ENCODE data around the gene HDAC7. TPM values are rescaled to one million over a fixed set of nuclear protein-coding genes. Genes with fewer than 3 reads are reported as not detected.

The HDAC7 gene
- total RNA-seq, 1 experiment from 2014 or later = 37.1 TPM

DNA sequence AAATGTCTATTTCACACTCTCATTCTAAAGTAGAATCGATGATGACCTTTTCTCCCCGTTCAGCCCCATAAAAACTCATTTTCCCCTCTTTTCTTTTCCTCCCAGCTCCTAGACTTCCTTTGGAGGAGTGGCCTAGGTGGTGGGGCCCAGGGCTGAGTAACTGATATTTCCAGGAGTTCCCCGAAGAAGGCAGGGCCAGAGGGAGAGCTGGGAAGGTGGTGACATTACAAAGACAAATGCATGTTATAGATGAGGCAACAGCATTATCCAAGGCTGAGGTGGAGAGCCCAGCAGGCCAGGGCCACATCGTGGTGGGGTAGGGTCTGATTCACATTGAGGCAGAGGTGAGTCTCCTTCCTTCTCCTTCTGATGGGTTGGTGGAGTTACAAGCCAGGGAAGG, 22.2 kb upstream of the HDAC7 start:
- Histone ChIP-seq H3K27me3 (peaks cover 15% of the 10 kb centered on the region; the same call in 1 of the 2 replicates), H3K4me3 (no peak overlapping the region), H3K27ac (no peak overlapping the region), H3K36me3 (no peaks in the 10 kb centered on the region), H3K9me3 (replicated peaks) (no peaks in the 10 kb centered on the region), H3K4me1 (peaks cover 17% of the 10 kb centered on the region)
- DNase-seq = no peak

DNA sequence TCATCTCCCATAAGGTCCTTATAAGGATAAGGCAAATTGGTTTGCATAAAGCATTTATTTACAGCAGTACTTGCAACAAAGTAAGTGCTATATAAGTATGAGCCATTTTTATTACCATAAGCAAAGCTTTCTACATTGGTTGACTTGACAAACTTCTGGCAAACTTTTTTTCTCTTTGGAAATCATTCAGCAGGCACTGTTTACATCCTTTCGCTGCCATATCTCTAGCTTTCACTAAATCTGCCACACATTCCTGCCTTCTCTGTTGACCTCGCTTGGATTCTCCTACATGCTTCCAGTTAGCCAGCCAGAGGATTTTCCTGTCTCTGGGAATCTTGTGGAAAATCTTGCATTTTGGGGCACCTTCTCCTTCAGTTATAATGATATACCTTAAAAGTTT, 21.8 kb upstream of the HDAC7 start:
- no peaks in the 10 kb centered on the region for H3K9me3 ChIP-seq (replicated peaks)
- no peaks in the 10 kb centered on the region for H3K36me3 ChIP-seq
- DNase-seq = no peak
- peaks cover 17% of the 10 kb centered on the region for H3K4me1 ChIP-seq
- peaks cover 15% of the 10 kb centered on the region; the same call in 1 of the 2 replicates for H3K27me3 ChIP-seq
- no peak overlapping the region for H3K4me3 ChIP-seq
- no peak overlapping the region for H3K27ac ChIP-seq

DNA sequence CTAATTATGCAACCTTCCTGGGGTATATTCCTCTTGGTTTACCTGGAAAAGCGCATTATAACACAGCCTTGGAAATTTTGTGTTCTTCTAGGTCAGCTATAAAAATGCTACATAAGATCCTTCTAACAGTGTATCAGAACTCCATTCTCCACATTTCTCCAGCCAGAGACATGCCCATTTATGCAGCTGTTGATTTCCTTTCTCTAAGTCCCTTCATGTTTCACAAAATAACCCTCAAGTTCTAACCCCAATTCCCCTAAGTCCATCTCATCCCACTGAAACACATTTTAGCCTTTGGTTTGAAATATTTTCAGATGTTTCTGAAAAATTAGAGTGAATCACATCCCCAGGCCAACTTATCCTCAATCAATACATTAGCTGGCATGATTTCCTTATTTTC, 20.9 kb upstream of the HDAC7 start:
- Histone ChIP-seq H3K36me3 (no peaks in the 10 kb centered on the region), H3K27me3 (peaks cover 15% of the 10 kb centered on the region; the same call in 1 of the 2 replicates), H3K27ac (no peak overlapping the region), H3K4me1 (peaks cover 20% of the 10 kb centered on the region), H3K9me3 (replicated peaks) (no peaks in the 10 kb centered on the region), H3K4me3 (no peak overlapping the region)
- DNase-seq = no peak

DNA sequence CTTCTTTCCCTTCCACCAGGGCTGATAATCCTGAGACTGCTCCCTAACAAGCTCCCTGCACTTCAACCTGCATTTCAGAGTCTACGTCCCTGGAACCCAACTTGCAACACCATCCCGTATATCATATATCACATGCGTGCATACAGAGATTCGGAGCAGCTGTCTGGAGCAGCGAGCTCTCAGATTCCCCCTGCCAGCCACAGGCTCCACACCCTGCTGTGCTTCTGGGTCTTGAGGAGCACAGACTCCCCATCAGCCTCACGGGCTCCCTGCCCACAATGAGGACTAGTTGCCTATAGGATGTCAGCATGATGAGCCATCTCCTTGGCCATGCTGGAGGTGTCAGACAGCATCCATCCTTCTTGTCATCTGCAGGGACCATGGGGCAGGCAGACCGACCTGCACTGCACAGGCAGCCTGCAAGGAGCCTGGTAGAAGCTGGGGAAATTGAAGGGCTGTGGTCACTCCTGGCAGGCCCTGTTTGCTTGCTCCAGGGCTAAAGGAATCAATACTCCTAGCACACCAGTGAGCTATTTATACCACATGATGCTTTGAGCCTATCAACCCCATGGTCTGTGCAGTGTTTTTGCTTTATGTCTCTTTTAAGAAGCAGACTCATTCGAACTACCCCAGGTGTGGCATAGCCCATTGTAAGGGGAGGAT, 19.6 kb upstream of the HDAC7 start:
- no peak overlapping the region for H3K27ac ChIP-seq
- no peak overlapping the region for H3K4me3 ChIP-seq
- DNase-seq = peak; percentile 66 to 72
- peaks cover 20% of the 10 kb centered on the region for H3K4me1 ChIP-seq
- H3K36me3 ChIP-seq = no peaks in the 10 kb centered on the region
- no peaks in the 10 kb centered on the region for H3K9me3 ChIP-seq (replicated peaks)
- peaks cover 8% of the 10 kb centered on the region; the same call in 1 of the 2 replicates for H3K27me3 ChIP-seq

DNA sequence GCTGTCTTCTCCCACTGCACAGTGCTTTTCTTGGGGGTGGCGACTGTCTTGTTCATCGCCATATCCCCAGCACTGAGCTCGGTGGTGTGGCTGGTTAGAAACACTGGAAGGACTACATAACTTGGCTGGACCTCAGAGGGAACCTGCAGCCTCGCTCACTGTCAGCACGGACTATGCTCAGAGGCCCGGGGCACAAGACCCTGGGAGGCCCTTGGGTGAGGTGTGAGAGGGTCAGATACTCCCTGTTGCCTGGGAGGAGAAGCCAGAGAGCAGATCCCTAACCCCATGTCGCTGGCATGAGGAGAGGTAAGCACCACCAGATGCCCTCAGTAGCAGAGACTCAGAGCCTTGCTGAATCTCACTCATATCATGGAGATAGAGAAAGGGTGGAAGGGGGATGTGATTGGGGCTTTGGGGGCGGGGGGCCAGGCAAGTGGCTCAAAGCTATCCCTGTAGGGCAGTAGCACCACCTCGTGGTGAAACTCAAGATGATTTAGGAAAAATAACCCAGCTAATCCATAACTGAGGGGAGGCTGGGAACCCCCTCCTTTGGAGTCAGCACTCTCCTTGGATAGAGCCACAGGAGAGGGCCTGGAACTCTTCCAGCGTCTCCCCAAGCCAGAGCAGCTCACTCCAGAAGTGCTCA, 18.7 kb upstream of the HDAC7 start:
- no peak overlapping the region for H3K27ac ChIP-seq
- DNase-seq = peak; percentile 55 to 79
- H3K4me1 ChIP-seq = peaks cover 26% of the 10 kb centered on the region
- H3K36me3 ChIP-seq = no peaks in the 10 kb centered on the region
- no peak overlapping the region for H3K4me3 ChIP-seq
- peaks cover 7% of the 10 kb centered on the region; the same call in 1 of the 2 replicates for H3K27me3 ChIP-seq
- H3K9me3 ChIP-seq (replicated peaks) = no peaks in the 10 kb centered on the region

DNA sequence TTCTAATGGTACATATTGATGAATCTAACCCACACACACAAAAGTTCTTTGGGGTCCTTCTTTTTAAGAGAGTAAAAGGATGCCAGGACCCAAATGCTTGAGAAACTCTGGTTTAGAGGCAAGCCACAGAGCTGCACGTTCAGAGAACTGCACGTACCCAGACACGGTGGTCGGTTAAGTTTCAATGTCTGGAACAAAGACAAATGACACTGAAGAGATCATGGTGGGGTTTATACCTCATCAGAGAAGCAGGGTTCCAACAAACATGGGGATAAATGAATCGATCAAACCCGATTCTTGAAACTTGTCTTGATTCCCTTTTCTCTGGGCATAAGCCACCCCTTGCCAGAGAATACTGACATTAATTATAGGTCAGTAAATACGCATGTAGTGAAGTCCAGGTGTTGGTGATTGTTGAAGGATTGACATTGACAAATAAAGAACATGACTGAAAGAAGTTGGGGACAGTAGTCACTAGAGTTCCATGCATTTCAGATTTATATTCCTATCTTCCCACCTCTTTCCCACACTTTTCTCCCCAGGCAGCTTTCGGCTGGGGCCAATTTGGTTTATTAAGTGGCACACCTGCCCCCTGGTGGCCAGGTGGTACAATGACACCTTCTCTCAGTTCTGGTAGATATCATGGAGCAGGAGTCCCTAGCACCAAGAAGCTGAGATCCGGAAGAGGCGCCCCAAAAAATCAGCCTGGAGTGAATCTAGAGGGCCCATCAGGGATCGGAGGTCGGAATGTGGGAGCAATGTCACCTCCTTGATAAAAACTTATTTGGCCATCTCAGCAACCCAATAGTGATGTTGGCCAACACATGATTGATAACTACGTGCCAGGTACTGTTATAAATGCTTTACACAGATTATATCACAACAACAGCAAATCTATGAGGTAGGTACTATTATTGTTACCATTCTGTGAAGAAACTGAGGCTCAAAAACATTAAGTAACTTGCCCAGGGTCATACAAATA, 17.8 kb upstream of the HDAC7 start:
- Histone ChIP-seq H3K9me3 (replicated peaks) (no peaks in the 10 kb centered on the region), H3K36me3 (no peaks in the 10 kb centered on the region), H3K27ac (no peak overlapping the region), H3K4me1 (peaks cover 33% of the 10 kb centered on the region), H3K4me3 (no peak overlapping the region), H3K27me3 (peaks cover 7% of the 10 kb centered on the region; the same call in 1 of the 2 replicates)
- DNase-seq = peak; percentile 66 to 92

DNA sequence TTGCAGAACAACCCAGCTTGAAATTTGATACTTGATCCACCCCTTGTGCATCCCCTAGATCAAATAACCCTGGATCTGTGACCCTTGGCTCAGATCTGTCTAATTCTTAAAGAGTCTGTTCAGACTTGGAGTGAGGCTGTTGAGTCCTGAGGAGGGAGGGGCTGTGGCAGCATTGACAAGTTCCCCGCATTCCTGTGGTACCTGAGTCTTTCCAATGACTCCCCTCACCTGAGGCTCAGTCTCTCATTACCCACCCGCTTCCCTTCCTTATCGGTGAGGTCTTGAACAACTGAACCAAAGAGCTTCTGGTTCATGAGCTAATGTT, 16.1 kb upstream of the HDAC7 start:
- H3K27ac ChIP-seq = no peak overlapping the region
- peaks cover 45% of the 10 kb centered on the region for H3K4me1 ChIP-seq
- DNase-seq = peak in 1 of 2 experiments; percentile 33
- H3K27me3 ChIP-seq = no peaks in the 10 kb centered on the region
- H3K36me3 ChIP-seq = no peaks in the 10 kb centered on the region
- H3K9me3 ChIP-seq (replicated peaks) = no peaks in the 10 kb centered on the region
- no peak overlapping the region for H3K4me3 ChIP-seq

DNA sequence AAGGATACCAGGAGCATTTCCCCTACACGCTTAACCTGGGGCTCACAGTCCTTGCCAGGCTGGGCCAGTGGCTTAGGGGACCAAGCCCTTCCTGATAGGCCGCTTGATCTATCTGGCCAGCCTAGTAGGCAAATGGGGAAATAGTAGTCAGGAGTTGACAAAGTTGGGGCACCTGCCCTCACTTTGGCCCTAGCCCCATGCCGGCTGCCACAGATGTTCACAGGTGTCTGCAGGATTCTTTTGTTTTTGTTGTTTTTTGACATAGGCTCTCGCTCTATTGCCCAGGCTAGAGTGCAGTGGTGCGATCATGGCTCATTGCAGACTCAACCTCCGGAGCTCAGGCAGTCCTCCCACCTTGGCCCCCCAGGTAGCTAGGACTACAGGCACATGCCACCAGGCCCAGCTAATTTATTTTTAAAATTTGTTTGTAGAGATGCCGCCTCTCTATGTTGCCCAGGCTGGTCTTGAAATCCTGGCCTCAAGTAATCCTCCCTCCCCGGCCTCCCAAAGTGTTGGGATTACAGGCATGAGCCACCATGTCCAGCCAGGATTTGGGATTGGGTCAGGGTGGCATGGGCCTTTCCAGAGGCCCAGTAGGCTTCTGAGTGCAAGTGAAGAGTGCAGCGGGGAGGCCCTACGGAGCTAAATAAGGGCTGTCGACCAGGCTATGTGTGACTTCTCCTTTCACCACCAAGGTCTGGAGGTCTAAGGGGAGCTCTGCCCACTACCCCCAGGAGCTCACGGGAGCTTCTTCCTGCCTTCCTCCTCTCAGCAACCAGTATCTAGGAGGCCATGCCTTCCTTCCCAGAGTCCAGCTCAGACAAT, 15.5 kb upstream of the HDAC7 start:
- Histone ChIP-seq H3K27ac (no peak overlapping the region), H3K4me1 (peaks cover 47% of the 10 kb centered on the region), H3K27me3 (no peaks in the 10 kb centered on the region), H3K36me3 (no peaks in the 10 kb centered on the region), H3K9me3 (replicated peaks) (no peaks in the 10 kb centered on the region), H3K4me3 (no peak overlapping the region)
- no peak for DNase-seq

DNA sequence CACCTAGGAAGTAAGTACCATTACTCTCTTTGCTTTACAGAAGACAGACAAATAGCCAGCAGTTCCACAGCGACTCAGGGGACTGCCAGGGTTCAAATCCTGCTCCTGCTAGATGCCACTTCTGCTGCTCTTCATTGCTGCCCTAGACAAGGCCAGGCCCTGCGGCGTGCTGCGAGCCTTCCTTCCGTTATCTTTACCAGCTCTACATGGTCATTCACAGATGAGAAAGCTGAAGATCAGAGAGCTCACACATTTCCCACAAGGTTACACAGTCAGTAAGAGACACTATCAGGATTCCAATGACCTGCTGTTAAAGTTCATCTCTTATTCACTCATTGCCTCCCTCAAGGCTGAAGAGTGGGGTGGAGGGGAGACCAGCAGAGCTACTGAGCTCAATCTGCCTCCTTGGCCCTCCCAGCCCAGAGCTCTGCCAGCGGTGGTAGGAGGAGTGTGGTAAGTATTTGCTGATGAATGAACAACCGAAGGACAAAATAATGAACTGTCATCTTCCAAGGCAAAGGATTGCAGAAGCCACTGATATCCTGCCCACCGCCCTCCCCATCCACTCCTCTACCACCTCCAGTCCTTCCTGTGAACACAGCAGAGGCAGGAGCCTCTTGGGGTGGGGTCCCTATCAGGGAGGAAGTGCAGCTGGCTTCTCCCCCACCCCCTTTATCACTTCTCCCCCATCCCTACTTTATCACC, 14.6 kb upstream of the HDAC7 start:
- DNase-seq = no peak
- peaks cover 50% of the 10 kb centered on the region for H3K4me1 ChIP-seq
- H3K36me3 ChIP-seq = no peaks in the 10 kb centered on the region
- no peaks in the 10 kb centered on the region for H3K27me3 ChIP-seq
- no peaks in the 10 kb centered on the region for H3K9me3 ChIP-seq (replicated peaks)
- no peak overlapping the region for H3K27ac ChIP-seq
- H3K4me3 ChIP-seq = no peak overlapping the region

DNA sequence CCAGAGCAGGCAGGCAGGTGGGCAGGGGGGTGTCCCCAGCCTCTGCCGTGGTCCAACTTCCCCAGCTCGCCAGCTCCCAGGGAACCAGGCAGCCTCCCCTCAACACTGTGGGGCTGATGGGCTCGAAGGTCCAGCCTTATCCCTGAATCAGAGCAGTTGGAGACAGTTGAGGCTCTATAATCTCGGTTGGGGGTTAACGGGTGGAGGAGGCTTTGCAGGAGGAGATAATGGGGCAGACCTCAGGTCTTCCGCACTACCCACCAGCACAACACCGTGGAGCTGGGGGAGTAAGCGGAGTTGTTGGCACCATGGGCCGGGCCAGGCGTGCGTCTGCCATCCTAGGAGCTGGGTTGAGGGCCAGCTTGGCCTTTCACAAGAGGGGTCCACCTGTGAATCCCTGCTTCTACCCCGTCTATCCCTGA, 13.9 kb upstream of the HDAC7 start:
- no peaks in the 10 kb centered on the region for H3K27me3 ChIP-seq
- no peaks in the 10 kb centered on the region for H3K9me3 ChIP-seq (replicated peaks)
- H3K4me1 ChIP-seq = peaks cover 48% of the 10 kb centered on the region
- H3K36me3 ChIP-seq = no peaks in the 10 kb centered on the region
- peak overlapping the region; percentile 47 for H3K4me3 ChIP-seq
- peak in 1 of 2 experiments; percentile 26 for DNase-seq
- H3K27ac ChIP-seq = peak overlapping the region; percentile 90

DNA sequence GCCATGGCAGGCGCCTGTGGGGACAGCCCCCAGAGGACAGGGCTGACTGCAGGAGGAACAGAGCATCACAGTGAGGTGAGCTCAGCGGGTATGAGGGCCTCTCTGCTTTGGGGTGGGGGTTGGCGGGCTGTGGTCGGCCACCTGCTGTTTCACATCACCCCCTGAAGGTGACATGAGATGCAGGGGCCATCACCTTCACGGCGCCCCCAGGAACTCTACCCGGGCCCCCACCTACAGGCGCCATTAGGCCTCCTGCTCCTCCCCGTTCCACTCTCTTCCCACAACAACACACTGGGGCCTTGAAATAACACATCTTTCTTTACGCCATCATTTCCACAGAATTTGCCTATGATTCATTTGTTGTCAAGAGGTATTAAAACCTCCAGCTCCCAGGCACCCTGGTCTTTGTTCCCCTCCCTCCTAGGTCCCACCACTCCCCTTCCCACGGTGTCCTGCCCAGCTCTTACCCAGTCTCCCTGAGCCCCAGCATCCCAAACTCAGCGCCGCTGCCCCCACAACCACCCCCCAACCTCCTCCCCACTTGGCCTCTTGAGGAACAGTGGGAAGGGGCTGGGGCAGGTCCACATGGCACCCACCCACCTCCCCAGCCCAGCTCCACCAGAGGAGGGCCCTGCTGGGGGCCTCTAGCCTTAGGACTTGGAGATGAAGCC, 12.7 kb upstream of the HDAC7 start:
- DNase-seq = peak; percentile 63 to 69
- no peaks in the 10 kb centered on the region for H3K27me3 ChIP-seq
- no peaks in the 10 kb centered on the region for H3K36me3 ChIP-seq
- peak overlapping the region; percentile 47 for H3K4me3 ChIP-seq
- peaks cover 50% of the 10 kb centered on the region for H3K4me1 ChIP-seq
- peak overlapping the region; percentile 90 for H3K27ac ChIP-seq
- H3K9me3 ChIP-seq (replicated peaks) = no peaks in the 10 kb centered on the region

DNA sequence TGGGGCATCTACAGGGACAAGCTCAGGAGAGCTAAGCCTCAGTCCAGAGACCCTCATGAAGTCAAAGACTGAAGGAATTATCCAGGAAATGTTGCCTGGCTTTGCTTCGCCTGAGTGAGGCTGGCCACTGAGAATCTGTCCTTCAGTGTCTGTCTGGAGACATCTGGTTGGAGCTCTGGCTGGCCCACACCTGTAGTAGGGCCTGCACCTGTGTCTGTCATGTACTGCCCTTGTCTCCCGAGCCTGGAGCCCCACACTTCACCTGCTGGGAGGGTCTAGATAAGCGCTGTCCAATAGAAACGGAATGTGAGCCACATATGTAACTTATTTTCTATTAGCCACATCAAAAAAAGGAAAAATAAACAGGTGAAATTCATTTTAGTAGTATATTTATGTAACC, 9.9 kb upstream of the HDAC7 start:
- H3K27ac ChIP-seq = peak overlapping the region; percentile 69
- no peaks in the 10 kb centered on the region for H3K9me3 ChIP-seq (replicated peaks)
- peaks cover 47% of the 10 kb centered on the region for H3K4me1 ChIP-seq
- no peaks in the 10 kb centered on the region for H3K27me3 ChIP-seq
- DNase-seq = peak; percentile 82 to 91
- H3K4me3 ChIP-seq = peak overlapping the region; percentile 42
- no peaks in the 10 kb centered on the region for H3K36me3 ChIP-seq

DNA sequence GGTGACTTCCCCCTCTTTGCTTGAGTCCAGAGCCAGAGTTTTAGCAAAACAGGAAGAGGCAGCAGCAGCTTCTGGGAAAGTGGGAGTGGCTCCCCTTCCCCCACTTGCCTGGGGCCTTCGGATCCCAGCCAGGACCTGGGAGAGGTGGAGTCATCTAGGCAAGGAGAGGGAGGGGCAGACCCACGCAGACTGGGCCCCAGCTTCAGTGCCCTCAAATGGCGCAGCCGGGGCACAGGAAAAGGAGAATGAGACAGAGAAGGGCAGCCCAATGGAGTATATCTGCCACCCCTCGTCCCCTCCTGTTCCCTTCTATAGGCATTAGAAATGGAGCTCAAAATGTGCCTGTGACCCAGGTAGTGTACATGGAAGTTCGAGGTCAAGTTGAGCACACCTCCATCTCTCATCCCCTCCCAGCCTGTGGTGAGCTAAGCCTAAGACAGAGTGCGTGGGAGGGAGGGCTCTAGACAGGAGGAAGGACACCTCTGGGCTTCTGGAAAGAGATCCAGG, 9.3 kb upstream of the HDAC7 start:
- Histone ChIP-seq H3K36me3 (no peaks in the 10 kb centered on the region), H3K4me3 (peak overlapping the region; percentile 42), H3K27ac (peak overlapping the region; percentile 69), H3K27me3 (no peaks in the 10 kb centered on the region), H3K4me1 (peaks cover 47% of the 10 kb centered on the region), H3K9me3 (replicated peaks) (no peaks in the 10 kb centered on the region)
- DNase-seq = peak; percentile 90 to 95

Measured in SJCRH30 (cell line).